ENCODE measurements around the gene SLC6A19. TPM values are rescaled to one million over a fixed set of nuclear protein-coding genes. Genes with fewer than 3 reads are reported as not detected.

SLC6A19 gene
- total and polyA plus RNA-seq, 10 donors, result under 0.01 to 0.50 TPM; not detected in 8

DNA sequence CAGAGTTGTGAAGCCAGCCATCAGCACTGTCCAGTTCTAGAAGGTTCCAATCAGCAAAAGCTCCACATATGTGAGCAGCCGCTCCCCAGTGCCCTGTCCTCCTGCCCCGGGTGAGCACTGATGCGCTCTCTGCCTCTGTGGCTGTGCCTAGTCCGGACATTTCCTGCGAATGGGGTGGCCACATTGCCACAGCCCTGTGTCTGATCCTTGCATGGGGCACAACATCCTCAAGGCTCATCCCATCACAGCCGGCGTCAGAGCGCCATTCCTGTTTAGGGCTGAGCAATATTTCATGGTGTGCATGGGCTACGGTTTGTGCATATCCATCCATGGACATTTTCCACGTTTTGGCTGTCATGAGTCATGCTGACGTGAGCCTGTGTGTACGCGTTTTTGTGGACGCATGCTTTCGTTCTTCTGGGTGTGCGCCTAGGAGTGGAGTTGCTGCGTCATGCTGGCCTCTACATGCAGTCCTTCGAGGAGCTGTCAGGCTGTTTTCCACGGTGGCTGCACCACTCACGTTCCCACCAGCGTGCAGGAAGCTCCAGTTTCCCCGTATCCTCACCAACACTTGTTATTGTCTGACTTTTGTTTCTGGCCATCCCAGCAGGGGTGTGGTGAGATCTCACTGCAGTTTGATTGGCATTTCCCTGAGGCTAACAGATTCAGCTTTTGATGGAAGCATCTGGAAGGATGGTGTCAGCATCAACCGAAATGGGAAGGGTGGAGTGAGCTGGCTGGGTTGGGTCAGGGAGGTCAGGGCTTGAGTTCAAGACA, 14.1 kb downstream of the SLC6A19 start:
- Histone ChIP-seq H3K9me3 (peaks cover 0 to 5% (median 0%) of the 10 kb centered on the region in 8 donors), H3K4me1 (no peaks in the 10 kb centered on the region), H3K27me3 (replicated peaks in 1 of 7) (peaks cover 0 to 54% (median 0%) of the 10 kb centered on the region in 7 donors), H3K36me3 (no peaks in the 10 kb centered on the region), H3K4me3 (no peak overlapping the region), H3K27ac (no peak overlapping the region)
- TF ChIP-seq CTCF (IDR thresholded peaks at IDR 0.05 in 8 of 11, conservative IDR thresholded peaks at IDR 0.05 in 3 of 11) (no peak), POLR2A (IDR thresholded peaks at IDR 0.05) (no peak), POLR2AphosphoS5 (IDR thresholded peaks at IDR 0.05) (no peak)
- intact Hi-C loops (cut with DNase I; ENCODE audit: low total_unique reads), result no loop called here
- 85 to 95% (median 94%) methylated on average over 22 to 23 of the region's 23 CpGs for WGBS, 5 donors
- peak; percentile 45 for DNase-seq

DNA sequence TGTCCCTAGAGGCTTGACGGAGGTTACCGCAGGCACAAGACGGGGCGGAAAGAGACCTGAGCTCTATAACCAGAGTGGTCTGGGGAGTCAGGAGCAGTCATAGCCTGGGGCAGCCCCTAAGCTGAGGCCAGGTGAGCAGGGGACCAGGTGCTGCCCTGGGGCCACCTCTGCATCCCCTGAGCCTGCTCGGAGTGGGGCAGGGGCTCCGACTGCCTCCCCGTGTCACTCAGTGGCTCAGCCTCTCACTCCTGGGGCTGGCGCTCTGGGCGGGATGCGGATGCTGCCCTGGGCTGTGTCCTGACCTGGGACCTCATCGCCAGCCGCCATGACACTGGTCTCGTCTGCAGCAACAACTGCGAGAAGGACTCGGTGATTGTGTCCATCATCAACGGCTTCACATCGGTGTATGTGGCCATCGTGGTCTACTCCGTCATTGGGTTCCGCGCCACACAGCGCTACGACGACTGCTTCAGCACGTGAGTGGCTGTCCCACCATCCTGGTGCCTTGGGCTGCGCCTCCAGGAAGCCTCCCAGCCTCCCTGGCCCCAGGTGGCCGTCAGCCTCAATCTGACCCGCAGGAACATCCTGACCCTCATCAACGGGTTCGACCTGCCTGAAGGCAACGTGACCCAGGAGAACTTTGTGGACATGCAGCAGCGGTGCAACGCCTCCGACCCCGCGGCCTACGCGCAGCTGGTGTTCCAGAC, 15.0 kb downstream of the SLC6A19 start:
- H3K27me3 ChIP-seq (replicated peaks in 1 of 7), result peaks cover 0 to 58% (median 0%) of the 10 kb centered on the region in 7 donors
- TF ChIP-seq POLR2AphosphoS5 (IDR thresholded peaks at IDR 0.05) (no peak), POLR2A (IDR thresholded peaks at IDR 0.05) (no peak), CTCF (IDR thresholded peaks at IDR 0.05 in 8 of 11, conservative IDR thresholded peaks at IDR 0.05 in 3 of 11) (no peak)
- no peak for DNase-seq
- peaks cover 0 to 5% (median 0%) of the 10 kb centered on the region in 8 donors for H3K9me3 ChIP-seq
- 92 to 96% (median 94%) methylated on average over 25 to 38 of the region's 38 CpGs for WGBS, 5 donors
- intact Hi-C loops (cut with DNase I; ENCODE audit: low total_unique reads), result no loop called here
- H3K4me3 ChIP-seq, result no peak overlapping the region
- no peak overlapping the region for H3K27ac ChIP-seq
- H3K4me1 ChIP-seq, result no peaks in the 10 kb centered on the region
- no peaks in the 10 kb centered on the region for H3K36me3 ChIP-seq

- TF ChIP-seq POLR2AphosphoS5 (IDR thresholded peaks at IDR 0.05) (no peak), CTCF (IDR thresholded peaks at IDR 0.05 in 8 of 11, conservative IDR thresholded peaks at IDR 0.05 in 3 of 11) (no peak), POLR2A (IDR thresholded peaks at IDR 0.05) (no peak)
- Histone ChIP-seq H3K4me1 (no peaks in the 10 kb centered on the region), H3K27ac (no peak overlapping the region), H3K36me3 (no peaks in the 10 kb centered on the region), H3K27me3 (replicated peaks in 1 of 7) (peaks cover 0 to 58% (median 0%) of the 10 kb centered on the region in 7 donors), H3K9me3 (peaks cover 0 to 5% (median 0%) of the 10 kb centered on the region in 8 donors), H3K4me3 (no peak overlapping the region)
- WGBS, 5 donors, result 84 to 90% (median 89%) methylated on average over 17 to 18 of the region's 18 CpGs
- intact Hi-C loops (cut with DNase I; ENCODE audit: low total_unique reads), result no loop called here
- DNase-seq, result no peak
These were observed 15.5 kb downstream of the SLC6A19 start for GRCh38 chr5:1216918-1217295.
